SK-N-SH treated with all-trans-retinoic acid at 6 μM for 48 hours (cell line): ENCODE measurements around the gene LIMCH1.

Source experiments
- ATAC-seq: fragments of 200-7000 bp; cut with Tn5 transposase; 3 replicates; pipeline ENCODE4 v1.9.1; 2020; ENCODE audit warnings: mild to moderate bottlenecking, moderate library complexity
- ARNTL ChIP-seq: fragments of 450-650 bp; formaldehyde crosslinking; IDR thresholded peaks from 2 replicates; pipeline ENCODE4 v1.5.0; 2020; ENCODE audit warnings: low read depth, mild to moderate bottlenecking, moderate library complexity, borderline replicate concordance
- BACH2 ChIP-seq: fragments of 250-450 bp; sonication (Bioruptor Pico); IDR thresholded peaks from 2 replicates; pipeline ENCODE4 v1.9.0; 2021; ENCODE audit warnings: mild to moderate bottlenecking, borderline replicate concordance
- CREB5 ChIP-seq: fragments of 250-450 bp; sonication (Bioruptor Pico); IDR thresholded peaks from 2 replicates; pipeline ENCODE4 v1.5.1; 2020; ENCODE audit warnings: low read depth, mild to moderate bottlenecking, moderate library complexity
- CSDC2 ChIP-seq: fragments of 250-450 bp; sonication (Bioruptor Pico); IDR thresholded peaks from 2 replicates; pipeline ENCODE4 v1.5.0; 2020; ENCODE audit warnings: mild to moderate bottlenecking, moderate library complexity
- CSRNP3 ChIP-seq: fragments of 250-450 bp; sonication (Bioruptor Pico); IDR thresholded peaks from 2 replicates; pipeline ENCODE4 v1.5.1; 2021; ENCODE audit warnings: mild to moderate bottlenecking, moderate library complexity
- ESRRG ChIP-seq: fragments of 250-450 bp; sonication (Bioruptor Pico); IDR thresholded peaks from 2 replicates; pipeline ENCODE4 v1.6.1; 2021; ENCODE audit warnings: mild to moderate bottlenecking
- ISL1 ChIP-seq: fragments of 250-450 bp; sonication (Bioruptor Pico); IDR thresholded peaks from 2 replicates; pipeline ENCODE4 v2.1.2; 2022; ENCODE audit warnings: mild to moderate bottlenecking, moderate library complexity
- OSR1 ChIP-seq: fragments of 250-450 bp; sonication (Bioruptor Pico); IDR thresholded peaks from 2 replicates; pipeline ENCODE4 v1.8.0; 2022; ENCODE audit warnings: moderate library complexity, mild to moderate bottlenecking, inconsistent platforms
- POU6F1 ChIP-seq: fragments of 250-450 bp; sonication (Bioruptor Pico); IDR thresholded peaks from 2 replicates; pipeline ENCODE4 v1.8.0; 2021; ENCODE audit warnings: low read depth, mild to moderate bottlenecking, moderate library complexity, borderline replicate concordance
- SNAI2 ChIP-seq: fragments of 250-450 bp; sonication (Bioruptor Pico); IDR thresholded peaks from 2 replicates; pipeline ENCODE4 v1.5.0; 2020; ENCODE audit warnings: mild to moderate bottlenecking, moderate library complexity
- TOX ChIP-seq: fragments of 250-450 bp; sonication (Bioruptor Pico); IDR thresholded peaks from 2 replicates; pipeline ENCODE4 v1.8.0; 2021; ENCODE audit warnings: mild to moderate bottlenecking, moderate library complexity, borderline replicate concordance
- TSHZ2 ChIP-seq: fragments of 250-450 bp; sonication (Bioruptor Pico); IDR thresholded peaks from 2 replicates; pipeline ENCODE4 v1.5.0; 2020; ENCODE audit warnings: mild to moderate bottlenecking, moderate library complexity
- ZC3H10 ChIP-seq: fragments of 250-450 bp; sonication (Bioruptor Pico); IDR thresholded peaks from 2 replicates; pipeline ENCODE4 v1.5.1; 2021; ENCODE audit warnings: mild to moderate bottlenecking, moderate library complexity
- ZFP3 ChIP-seq: fragments of 250-450 bp; sonication (Bioruptor Pico); IDR thresholded peaks from 2 replicates; pipeline ENCODE4 v1.5.0; 2020; ENCODE audit warnings: mild to moderate bottlenecking, moderate library complexity
- ZFP30 ChIP-seq: fragments of 450-650 bp; formaldehyde crosslinking; IDR thresholded peaks from 2 replicates; pipeline ENCODE4 v1.5.0; 2022; ENCODE audit warnings: mild to moderate bottlenecking, moderate library complexity
- ZNF565 ChIP-seq: fragments of 450-650 bp; formaldehyde crosslinking; conservative IDR thresholded peaks from 2 replicates; pipeline ENCODE4 v1.5.0; 2020; ENCODE audit warnings: low read depth, mild to moderate bottlenecking, moderate library complexity
- ZNF70 ChIP-seq: fragments of 450-650 bp; formaldehyde crosslinking; IDR thresholded peaks from 2 replicates; pipeline ENCODE4 v1.5.0; 2020; ENCODE audit warnings: mild to moderate bottlenecking, moderate library complexity
- ZNF8 ChIP-seq: fragments of 450-650 bp; formaldehyde crosslinking; IDR thresholded peaks from 2 replicates; pipeline ENCODE4 v1.5.0; 2020; ENCODE audit warnings: mild to moderate bottlenecking, moderate library complexity

Gene LIMCH1

GRCh38 chr4:41548305-41548880 lies 10.4 kb downstream of the LIMCH1 start (continued):
- TF ChIP-seq ZNF8 (CRISPR knock-in tag) = no peak
- no peak for TF ChIP-seq ZFP3 (CRISPR knock-in tag)

- no peak for TF ChIP-seq ZC3H10 (CRISPR knock-in tag)
- no peak for TF ChIP-seq OSR1 (CRISPR knock-in tag)
- TF ChIP-seq ISL1 (CRISPR knock-in tag) = no peak
- TF ChIP-seq CREB5 (CRISPR knock-in tag) = no peak
- no peak for TF ChIP-seq ZNF8 (CRISPR knock-in tag)
- no peak for TF ChIP-seq CSDC2 (CRISPR knock-in tag)
- no peak for ATAC-seq
Observed at GRCh38 chr4:41549478-41549877, 11.5 kb downstream of the LIMCH1 start.

GRCh38 chr4:41550308-41550707 lies 12.4 kb downstream of the LIMCH1 start:
- ATAC-seq = no peak
- TF ChIP-seq ISL1 (CRISPR knock-in tag) (peak; percentile 54; the same call in 1 of the 2 replicates), ESRRG (no peak)

GRCh38 chr4:41551536-41551935 lies 13.6 kb downstream of the LIMCH1 start:
- no peak for ATAC-seq
- TF ChIP-seq POU6F1 (CRISPR knock-in tag) = no peak
- TF ChIP-seq ZNF565 = no peak
- no peak for TF ChIP-seq CSDC2 (CRISPR knock-in tag)
- TF ChIP-seq ARNTL (CRISPR knock-in tag) = no peak
- TF ChIP-seq CSRNP3 (CRISPR knock-in tag) = no peak
- TF ChIP-seq BACH2 = no peak
- TF ChIP-seq ISL1 (CRISPR knock-in tag) = no peak
- TF ChIP-seq CREB5 (CRISPR knock-in tag) = no peak
- no peak for TF ChIP-seq ZNF70 (CRISPR knock-in tag)
- no peak for TF ChIP-seq SNAI2
- no peak for TF ChIP-seq TSHZ2 (CRISPR knock-in tag)
- no peak for TF ChIP-seq TOX (CRISPR knock-in tag)
- TF ChIP-seq ZFP30 (CRISPR knock-in tag) = no peak

GRCh38 chr4:41554905-41555304 lies 16.9 kb downstream of the LIMCH1 start:
- no peak for ATAC-seq
- TF ChIP-seq POU6F1 (CRISPR knock-in tag) (no peak), SNAI2 (no peak), ZFP3 (CRISPR knock-in tag) (no peak), ARNTL (CRISPR knock-in tag) (no peak), ZNF70 (CRISPR knock-in tag) (no peak)
- TF ChIP-seq, all 23 proteins: peak for 0
